GM12875 (cell line): ENCODE data around the gene PRDM11.

ENCODE experiments used
- H3K4me3 ChIP-seq: one replicate; pipeline ENCODE4 v1.5.1; 2011; ENCODE audit warnings: low read depth, low read length, control low read depth
- TF ChIP-seq, protein P1 (sequence below): IDR thresholded peaks from 2 replicates; pipeline ENCODE4 v1.5.1; 2011; ENCODE audit warnings: low read depth, mild to moderate bottlenecking, control low read depth, inconsistent platforms, low read length, moderate library complexity, borderline replicate concordance; ENCODE audit not compliant: insufficient read depth

Gene PRDM11

DNA sequence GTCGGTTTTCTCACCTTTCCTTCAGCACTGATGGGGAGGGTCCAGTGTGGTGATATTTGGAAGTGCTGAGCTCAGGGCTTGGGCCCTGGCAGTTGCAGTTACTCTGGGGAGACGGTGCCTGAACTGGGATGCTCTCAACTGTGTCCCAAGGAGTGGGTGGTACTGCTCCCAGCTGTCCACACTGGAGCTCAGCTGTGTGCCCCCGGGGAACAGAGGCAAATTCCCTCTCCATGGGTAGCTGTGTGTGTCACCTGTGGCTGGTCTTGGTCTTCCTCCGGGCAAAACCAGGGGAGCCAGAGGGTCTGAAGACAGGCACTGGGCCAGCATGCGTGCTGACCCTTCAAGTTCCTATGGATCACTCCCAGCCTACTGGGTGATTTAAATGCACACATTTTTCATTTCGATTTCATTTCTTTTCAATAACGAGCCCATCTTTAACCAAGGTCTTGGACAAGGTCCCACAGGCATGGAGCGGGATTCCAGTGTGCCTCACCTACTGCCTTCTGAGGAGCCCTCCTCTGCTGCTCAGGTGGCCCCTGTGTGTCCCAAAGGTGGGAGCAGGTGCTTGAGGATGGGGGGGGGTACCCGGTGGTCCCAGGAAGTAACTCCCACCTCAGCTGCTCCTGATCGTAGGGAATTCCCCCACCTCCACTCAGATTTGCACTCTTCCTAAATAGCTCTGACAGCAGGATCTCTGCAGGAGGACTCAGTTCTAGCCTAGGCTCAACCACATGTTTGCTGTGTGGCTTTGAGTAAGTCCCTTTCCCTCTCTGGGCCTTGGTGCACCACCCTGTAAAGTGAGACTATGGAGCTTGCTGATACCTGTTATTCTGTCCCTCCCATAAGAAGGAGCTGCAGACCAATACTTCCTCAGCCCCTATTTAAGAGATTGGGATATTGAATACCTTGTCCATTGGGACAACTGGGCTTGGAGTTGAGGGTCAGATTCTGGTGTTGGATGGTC, 16.8 kb downstream of the PRDM11 start:
- no peak overlapping the region for H3K4me3 ChIP-seq
- TF ChIP-seq, protein P1, sequence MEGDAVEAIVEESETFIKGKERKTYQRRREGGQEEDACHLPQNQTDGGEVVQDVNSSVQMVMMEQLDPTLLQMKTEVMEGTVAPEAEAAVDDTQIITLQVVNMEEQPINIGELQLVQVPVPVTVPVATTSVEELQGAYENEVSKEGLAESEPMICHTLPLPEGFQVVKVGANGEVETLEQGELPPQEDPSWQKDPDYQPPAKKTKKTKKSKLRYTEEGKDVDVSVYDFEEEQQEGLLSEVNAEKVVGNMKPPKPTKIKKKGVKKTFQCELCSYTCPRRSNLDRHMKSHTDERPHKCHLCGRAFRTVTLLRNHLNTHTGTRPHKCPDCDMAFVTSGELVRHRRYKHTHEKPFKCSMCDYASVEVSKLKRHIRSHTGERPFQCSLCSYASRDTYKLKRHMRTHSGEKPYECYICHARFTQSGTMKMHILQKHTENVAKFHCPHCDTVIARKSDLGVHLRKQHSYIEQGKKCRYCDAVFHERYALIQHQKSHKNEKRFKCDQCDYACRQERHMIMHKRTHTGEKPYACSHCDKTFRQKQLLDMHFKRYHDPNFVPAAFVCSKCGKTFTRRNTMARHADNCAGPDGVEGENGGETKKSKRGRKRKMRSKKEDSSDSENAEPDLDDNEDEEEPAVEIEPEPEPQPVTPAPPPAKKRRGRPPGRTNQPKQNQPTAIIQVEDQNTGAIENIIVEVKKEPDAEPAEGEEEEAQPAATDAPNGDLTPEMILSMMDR = no peak

DNA sequence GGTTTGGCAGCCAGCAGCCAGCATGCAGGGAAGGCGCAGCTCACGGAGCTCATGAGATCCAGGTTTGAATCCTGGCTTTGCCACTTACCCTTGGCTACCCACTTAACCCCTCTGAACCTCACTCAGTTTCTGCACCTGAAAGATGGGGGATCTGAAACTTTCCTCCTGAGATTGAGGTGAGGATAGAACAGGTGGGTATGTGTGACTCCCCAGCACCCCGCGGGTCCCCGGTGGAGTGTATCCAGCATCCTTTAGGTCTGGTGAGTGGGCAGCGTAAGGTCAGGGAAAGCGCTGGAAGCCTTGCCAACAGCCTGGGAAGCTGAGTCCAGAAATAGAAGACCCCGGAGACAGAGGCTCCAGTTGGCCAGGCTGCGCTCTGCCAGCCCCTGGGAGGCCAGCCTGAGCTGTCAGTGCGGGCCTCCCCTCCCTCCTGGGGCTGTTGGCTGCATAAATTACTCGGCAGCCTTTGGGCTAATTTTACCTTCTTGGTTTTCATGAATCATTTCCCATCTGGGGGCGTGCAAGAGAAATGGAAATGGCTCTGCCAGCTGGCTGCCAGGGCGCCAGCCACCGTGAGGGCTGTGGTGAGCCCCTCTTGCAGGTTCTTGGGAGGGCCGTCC, 17.6 kb downstream of the PRDM11 start:
- no peak overlapping the region for H3K4me3 ChIP-seq
- TF ChIP-seq, protein P1 = no peak

DNA sequence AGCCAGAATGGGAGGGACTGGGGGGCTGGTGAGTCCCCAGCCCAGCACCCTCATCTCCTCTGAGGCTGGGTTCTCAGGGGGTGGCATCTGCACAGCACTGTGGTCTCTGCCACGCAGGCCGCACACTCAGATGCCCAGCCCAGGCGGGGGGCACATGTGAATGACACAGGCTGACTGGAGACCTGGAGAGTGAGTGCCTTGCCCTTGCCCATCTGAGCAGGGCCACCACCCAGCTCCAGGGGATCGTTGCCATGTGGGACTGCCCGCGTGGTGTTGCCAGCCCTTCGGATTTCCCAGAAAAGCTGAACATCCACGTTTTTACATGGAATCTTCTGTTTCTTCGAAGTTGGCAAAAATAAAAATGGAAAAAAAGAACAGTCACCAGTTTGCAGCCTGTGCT, 18.9 kb downstream of the PRDM11 start:
- no peak overlapping the region for H3K4me3 ChIP-seq
- TF ChIP-seq, protein P1 = no peak

DNA sequence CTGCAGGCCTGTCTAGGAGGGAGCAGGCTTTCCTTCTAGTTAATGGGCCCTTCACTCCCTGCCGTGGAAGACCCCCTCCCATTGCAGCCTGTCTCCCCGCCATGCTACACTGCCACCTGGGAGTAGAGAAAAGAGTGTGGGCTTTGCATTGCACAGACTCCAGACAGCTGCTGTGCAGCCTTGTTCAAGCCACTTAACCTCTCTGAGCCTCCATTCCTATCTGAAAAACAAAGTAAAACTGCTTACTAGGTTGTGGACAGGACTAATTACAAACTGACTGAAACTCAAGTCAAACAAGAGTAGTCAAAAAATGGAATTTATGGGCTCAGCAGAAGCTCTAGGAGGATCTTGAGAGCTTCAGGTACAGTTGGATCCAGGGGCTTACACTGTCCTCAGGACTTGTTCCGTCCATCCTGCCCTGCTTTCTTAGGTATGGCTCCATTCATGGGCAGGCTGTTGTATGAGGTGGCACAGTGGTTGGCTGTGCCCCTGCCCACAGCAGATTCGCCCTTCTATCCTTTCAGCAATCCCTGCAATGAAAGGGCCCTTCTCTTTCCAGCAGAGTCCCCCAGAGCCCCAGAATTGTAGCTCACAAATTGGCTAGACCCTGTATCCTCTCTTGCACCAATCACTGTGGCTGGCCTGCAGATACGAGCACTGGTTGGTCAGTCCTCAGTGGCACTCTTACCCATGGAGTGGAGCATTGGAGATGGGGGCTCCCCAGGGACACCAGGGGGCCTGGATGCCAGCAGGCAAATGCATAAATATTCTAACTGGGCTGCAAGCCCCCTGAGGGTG, 19.6 kb downstream of the PRDM11 start:
- TF ChIP-seq, protein P1 = no peak
- H3K4me3 ChIP-seq = no peak overlapping the region

DNA sequence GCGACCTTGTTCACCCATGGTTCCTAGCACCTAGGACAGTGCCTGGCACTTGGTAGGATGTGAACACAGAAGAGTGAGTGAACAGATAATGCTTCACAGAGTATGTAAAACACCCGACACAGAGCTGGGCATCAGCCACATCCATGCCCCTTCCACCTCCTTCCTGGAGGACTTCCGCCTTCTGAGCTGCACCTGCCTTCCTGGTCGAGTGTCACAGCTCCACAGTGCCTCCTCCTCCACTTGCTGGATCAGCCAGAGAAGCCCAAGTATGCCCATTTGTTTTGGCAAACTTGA, 20.1 kb downstream of the PRDM11 start:
- no peak overlapping the region for H3K4me3 ChIP-seq
- TF ChIP-seq, protein P1 = no peak

DNA sequence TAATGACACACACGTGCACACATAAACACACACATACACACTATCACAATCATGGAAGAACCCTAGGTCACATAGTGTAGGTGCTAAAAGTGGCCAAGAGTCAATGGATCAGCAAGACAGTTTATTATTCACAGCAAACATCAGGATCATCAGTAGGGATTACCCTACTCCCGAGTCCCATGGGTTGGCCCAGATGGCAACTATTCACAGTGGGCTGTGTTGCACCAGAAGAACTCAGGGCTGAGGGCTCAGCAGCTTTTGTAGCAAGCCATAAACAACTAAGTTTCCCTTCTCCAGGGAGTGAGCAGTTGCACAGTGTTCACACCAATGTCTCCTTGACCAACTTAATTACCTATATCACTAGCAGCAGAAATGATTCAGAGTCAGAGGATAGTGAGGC, 20.8 kb downstream of the PRDM11 start:
- no peak overlapping the region for H3K4me3 ChIP-seq
- TF ChIP-seq, protein P1 = no peak
